Vagina (tissue), 2 donors: Measurements from ENCODE around the gene TUBB3. TPM values are rescaled to one million over a fixed set of nuclear protein-coding genes. Genes with fewer than 3 reads are reported as not detected.
"Not testable (repeated sequence)": the region's sequence is repeated elsewhere in the genome, so short reads cannot be mapped to it uniquely, and the experiment has no call there.

Experiments
- DNase-seq, 2 donors: peaks; one replicate each; pipeline ENCODE4 v3.0.0-alpha.2; 2017; ENCODE audit errors: extremely low spot score in 2 of 2
- H3K27ac ChIP-seq: fragments of 200-600 bp; sonication (generic); one replicate; pipeline ENCODE4 v1.5.1; 2019
- H3K27me3 ChIP-seq: fragments of 200-600 bp; sonication (generic); one replicate; pipeline ENCODE4 v1.5.1; 2019
- H3K36me3 ChIP-seq, 2 donors: fragments of 200-600 bp; sonication (generic); one replicate each; pipeline ENCODE4 v1.5.1; 2017 to 2019
- H3K4me1 ChIP-seq: fragments of 200-600 bp; sonication (generic); one replicate; pipeline ENCODE4 v1.5.1; 2019
- H3K4me3 ChIP-seq, 2 donors: fragments of 200-600 bp; sonication (generic); 1 replicate in 1 of 2; 2 replicates in 1 of 2; pipeline ENCODE4 v1.5.1; 2016 to 2019
- H3K9me3 ChIP-seq: fragments of 200-600 bp; sonication (generic); one replicate; pipeline ENCODE4 v1.5.1; 2019
- CTCF ChIP-seq, 3 experiments: fragments of 450-650 bp in 2 of 3; fragments of 200-600 bp in 1 of 3; sonication (generic) in 1 of 3; IDR thresholded peaks; one replicate each; pipeline ENCODE4 v1.5.1; 2017 to 2019; ENCODE audit warnings: antibody characterized with exemption in 3 of 3, mild to moderate bottlenecking in 2 of 3, moderate library complexity in 2 of 3
- POLR2A ChIP-seq, 2 donors: fragments of 450-650 bp; IDR thresholded peaks; one replicate each; pipeline ENCODE4 v1.6.1; 2017; ENCODE audit warnings: antibody characterized with exemption in 2 of 2, mild to moderate bottlenecking in 2 of 2, moderate library complexity in 2 of 2
- POLR2AphosphoS5 ChIP-seq, 2 donors: sonication (generic); formaldehyde crosslinking; IDR thresholded peaks; one replicate each; pipeline ENCODE4 v1.9.0; 2017; ENCODE audit warnings: antibody characterized with exemption in 2 of 2, mild to moderate bottlenecking in 2 of 2, low read depth in 1 of 2; ENCODE audit not compliant: insufficient read depth in 1 of 2
- intact Hi-C: fragments of 100-400 bp; cut with DNase I; formaldehyde crosslinking; loops from one replicate; pipeline ENCODE4 v1.15.1; 2023
- total RNA-seq: library from RNA; depleted of rRNA; stranded (reverse); fragments of >200 nt; gene quantifications from one replicate; pipeline ENCODE4 v1.2.3, GENCODE V29; 2016

The TUBB3 gene
- total RNA-seq, 1 donor from 2014 or later = 19.2 TPM

GRCh38 chr16:89911375-89911774, 11.8 kb upstream of the TUBB3 start:
- no peak for TF ChIP-seq CTCF (IDR thresholded peaks at IDR 0.05)
- no peak for TF ChIP-seq POLR2AphosphoS5 (IDR thresholded peaks at IDR 0.05; ENCODE audit: insufficient read depth in 1 of 2, low read depth in 1 of 2)
- TF ChIP-seq POLR2A (IDR thresholded peaks at IDR 0.05) = no peak
- H3K27me3 ChIP-seq = no peaks in the 10 kb centered on the region
- H3K4me1 ChIP-seq = peaks cover 7% of the 10 kb centered on the region
- intact Hi-C loops = no loop called here
- peaks cover 0 to 35% of the 10 kb centered on the region in 2 donors for H3K36me3 ChIP-seq
- DNase-seq = no peak
- no peak overlapping the region for H3K27ac ChIP-seq
- no peaks in the 10 kb centered on the region for H3K9me3 ChIP-seq
- H3K4me3 ChIP-seq = no peak overlapping the region

- Histone ChIP-seq H3K27ac (no peak overlapping the region), H3K9me3 (no peaks in the 10 kb centered on the region), H3K36me3 (peaks cover 0 to 27% of the 10 kb centered on the region in 2 donors), H3K27me3 (no peaks in the 10 kb centered on the region), H3K4me1 (peaks cover 8% of the 10 kb centered on the region), H3K4me3 (no peak overlapping the region)
- no peak for TF ChIP-seq CTCF (IDR thresholded peaks at IDR 0.05)
- no peak for TF ChIP-seq POLR2AphosphoS5 (IDR thresholded peaks at IDR 0.05; ENCODE audit: insufficient read depth in 1 of 2, low read depth in 1 of 2)
- intact Hi-C loops = no loop called here
- no peak for DNase-seq
Observed at GRCh38 chr16:89912143-89912542, 11.0 kb upstream of the TUBB3 start.

GRCh38 chr16:89912627-89913026, 10.5 kb upstream of the TUBB3 start:
- H3K9me3 ChIP-seq = no peaks in the 10 kb centered on the region
- intact Hi-C loops = no loop called here
- peaks cover 0 to 24% of the 10 kb centered on the region in 2 donors for H3K36me3 ChIP-seq
- no peak overlapping the region for H3K4me3 ChIP-seq
- TF ChIP-seq POLR2A (IDR thresholded peaks at IDR 0.05) (no peak), POLR2AphosphoS5 (IDR thresholded peaks at IDR 0.05; ENCODE audit: insufficient read depth in 1 of 2, low read depth in 1 of 2) (no peak), CTCF (IDR thresholded peaks at IDR 0.05) (no peak)
- peaks cover 13% of the 10 kb centered on the region for H3K4me1 ChIP-seq
- H3K27me3 ChIP-seq = no peaks in the 10 kb centered on the region
- DNase-seq = no peak
- no peak overlapping the region for H3K27ac ChIP-seq

GRCh38 chr16:89913408-89914387, 9.4 kb upstream of the TUBB3 start:
- Histone ChIP-seq H3K36me3 (peaks cover 0 to 13% of the 10 kb centered on the region in 2 donors), H3K4me1 (peaks cover 23% of the 10 kb centered on the region), H3K9me3 (no peaks in the 10 kb centered on the region), H3K27me3 (no peaks in the 10 kb centered on the region), H3K4me3 (no peak overlapping the region), H3K27ac (no peak overlapping the region)
- TF ChIP-seq CTCF (IDR thresholded peaks at IDR 0.05) = no peak
- peak in 1 of 2 donors; percentile 30 for TF ChIP-seq POLR2AphosphoS5 (IDR thresholded peaks at IDR 0.05; ENCODE audit: insufficient read depth in 1 of 2, low read depth in 1 of 2)
- DNase-seq = no peak
- intact Hi-C loops = no loop called here

GRCh38 chr16:89914642-89915285, 8.4 kb upstream of the TUBB3 start:
- DNase-seq, H3K4me3 ChIP-seq, H3K27me3 ChIP-seq, H3K27ac ChIP-seq, intact Hi-C loops, H3K9me3 ChIP-seq: not testable (repeated sequence)
- Histone ChIP-seq H3K36me3 (peaks cover 0 to 11% of the 10 kb centered on the region in 2 donors), H3K4me1 (peaks cover 27% of the 10 kb centered on the region)
